UCSD-AML1 (cell line): ENCODE data around the gene BBS1.
"Not testable (repeated sequence)": the region's sequence is repeated elsewhere in the genome, so short reads cannot be mapped to it uniquely, and the experiment has no call there.

Experiments
- DNase-seq: peaks from one replicate; lab custom pipeline; 2025; ENCODE audit not compliant: unreplicated experiment; lab: John Stamatoyannopoulos, UW

Gene BBS1

GRCh38 chr11:66569076-66569475 lies 58.6 kb downstream of the BBS1 start:
- no peak for DNase-seq

- no peak for DNase-seq
Measured at GRCh38 chr11:66570079-66570849, 59.8 kb downstream of the BBS1 start.

DNA sequence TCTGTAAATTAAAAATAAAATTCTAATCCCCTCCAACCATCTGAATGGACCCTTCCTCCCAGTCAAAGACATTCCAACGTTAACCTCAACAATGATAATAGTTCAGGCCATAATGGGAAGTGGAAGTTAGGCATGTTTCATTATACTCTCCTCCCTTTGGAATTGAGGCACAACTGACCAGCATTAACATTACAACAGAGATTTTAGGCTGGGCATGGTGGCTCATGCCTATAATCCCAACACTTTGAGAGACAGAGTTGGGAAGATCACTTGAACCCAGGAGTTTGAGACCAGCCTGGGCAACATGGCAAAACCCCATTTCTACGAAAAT lies 60.4 kb downstream of the BBS1 start:
- DNase-seq: no peak

- DNase-seq: peak; percentile 73
Measured at GRCh38 chr11:66579017-66579606, 68.7 kb downstream of the BBS1 start.

- no peak for DNase-seq
Measured at GRCh38 chr11:66580803-66581202, 70.4 kb downstream of the BBS1 start.

DNA sequence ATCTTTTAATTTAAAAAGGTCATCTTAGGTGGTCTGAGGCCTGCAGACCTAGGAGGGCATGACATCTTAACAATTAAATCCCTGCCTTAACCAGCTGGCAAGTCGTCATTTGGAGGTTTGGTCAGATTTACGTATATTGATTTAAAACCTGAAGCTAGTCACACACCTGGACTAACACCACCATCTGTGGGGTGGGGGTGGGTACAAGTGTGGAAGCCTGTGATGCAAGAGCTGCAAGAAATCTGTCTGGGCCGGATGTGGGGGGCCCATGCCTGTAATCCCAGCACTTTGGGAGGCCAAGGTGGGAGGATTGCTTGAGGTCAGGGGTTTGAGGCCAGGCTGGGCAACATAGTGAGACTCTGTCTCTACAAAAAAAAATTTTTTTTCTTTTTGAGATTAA lies 70.8 kb downstream of the BBS1 start:
- DNase-seq: no peak

DNA sequence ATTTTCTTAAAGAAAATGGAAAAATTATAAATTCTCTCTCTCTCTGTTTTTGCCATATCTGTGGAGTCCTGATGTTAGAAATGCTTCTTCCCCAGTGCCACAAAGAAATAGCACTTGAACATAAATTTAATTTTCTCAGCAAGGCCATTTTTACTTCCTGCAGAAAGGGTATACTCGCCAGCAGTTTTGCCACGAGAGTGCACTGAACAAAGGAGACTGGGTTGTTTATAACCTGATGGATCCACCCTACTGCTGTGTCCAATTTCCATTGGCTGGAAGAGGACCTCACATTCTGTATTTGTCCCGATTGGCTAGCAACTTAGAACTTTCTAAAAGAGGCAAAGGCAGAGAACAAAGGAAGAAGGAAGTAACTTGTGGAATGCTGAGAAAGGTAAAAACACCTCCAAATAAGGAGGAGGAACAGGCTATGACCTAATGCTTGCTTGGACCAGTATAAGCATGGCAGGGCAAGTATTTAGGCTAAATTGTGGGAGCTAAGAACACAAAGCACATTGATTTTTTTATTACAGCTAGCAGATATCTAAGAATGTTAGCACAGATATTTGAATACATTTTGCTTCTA lies 72.2 kb downstream of the BBS1 start:
- DNase-seq: not testable (repeated sequence)
